ENCODE results near the gene SAT1. TPM values are rescaled to one million over a fixed set of nuclear protein-coding genes. Genes with fewer than 3 reads are reported as not detected.

The SAT1 gene
- total and polyA plus RNA-seq, 2 of the 13 experiments (the other 11 are each of a cell fraction or from before 2014, with no cell fraction given) = 216 to 1,243 TPM

DNA sequence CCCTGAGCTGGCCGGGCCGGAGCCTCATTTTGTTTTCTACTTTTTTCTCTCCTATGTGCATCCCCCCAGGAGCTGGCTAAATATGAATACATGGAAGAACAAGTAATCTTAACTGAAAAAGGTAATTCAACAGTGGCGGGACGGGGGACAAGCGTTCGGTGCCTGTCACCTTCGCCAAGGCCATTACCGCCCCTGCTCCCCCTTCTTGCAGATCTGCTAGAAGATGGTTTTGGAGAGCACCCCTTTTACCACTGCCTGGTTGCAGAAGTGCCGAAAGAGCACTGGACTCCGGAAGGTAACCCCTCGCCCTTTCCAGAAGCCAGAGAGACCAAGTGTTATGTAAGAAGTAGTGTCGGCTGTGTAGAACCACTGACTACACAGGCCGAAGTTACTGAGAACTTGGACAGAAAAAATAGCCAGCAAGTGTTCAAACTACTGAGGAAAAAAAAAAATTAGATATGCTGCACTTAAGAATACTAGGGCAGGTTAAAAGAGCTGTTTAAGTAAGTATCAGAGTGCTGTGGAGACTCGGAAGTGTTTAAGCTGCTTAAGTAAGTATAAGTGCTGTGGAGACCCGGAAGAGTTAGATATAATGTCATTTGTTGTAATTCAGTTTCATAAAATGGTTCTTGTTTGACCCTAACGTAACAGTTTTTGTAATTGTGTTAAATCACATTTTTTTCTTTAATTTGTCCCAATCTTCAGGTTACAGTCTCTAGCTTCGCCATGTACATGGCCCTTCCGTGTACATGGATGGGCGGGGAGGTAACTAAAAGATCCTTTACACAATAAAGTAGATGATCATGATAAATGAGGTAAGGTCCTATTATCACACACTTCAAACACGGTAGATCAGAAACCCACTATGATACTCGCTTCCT, 856 bp downstream of the SAT1 start (continued):
- TF ChIP-seq ZNF646 (CRISPR knock-in tag; IDR thresholded peaks at IDR 0.05) = no peak
- TF ChIP-seq AGO2 (optimal IDR thresholded peaks at IDR 0.05; ENCODE audit: low read depth, low read length) = peak; percentile 10
- TF ChIP-seq GABPA (IDR thresholded peaks at IDR 0.05; ENCODE audit: low read depth, low read length) = no peak
- 0 out of 2 replicates have a peak, but pooled peaks have one; percentile 6 for TF ChIP-seq GABPA (CRISPR knock-in tag; IDR thresholded peaks at IDR 0.05; ENCODE audit: low read depth)

Data from HepG2 (cell line).